ENCODE results near the gene IL36B.

The IL36B gene

GRCh38 chr2:113075030-113075429 is 22.4 kb upstream of the IL36B start:
- no peak for DNase-seq

- DNase-seq: no peak
These were observed 20.7 kb upstream of the IL36B start for GRCh38 chr2:113073325-113073834.

- DNase-seq: no peak
These were observed 19.9 kb upstream of the IL36B start for GRCh38 chr2:113072584-113072983.

- no peak for DNase-seq
These were observed 17.9 kb upstream of the IL36B start for GRCh38 chr2:113070606-113070975.

GRCh38 chr2:113069676-113070605 is 17.3 kb upstream of the IL36B start:
- no peak for DNase-seq

- DNase-seq: no peak
These were observed 16.2 kb upstream of the IL36B start for GRCh38 chr2:113068706-113069485.

- no peak for DNase-seq
These were observed 15.6 kb upstream of the IL36B start for GRCh38 chr2:113068249-113068648.

GRCh38 chr2:113067681-113068080 is 15.0 kb upstream of the IL36B start, which contains the start of gene IL1F10:
Gene IL1F10, plus strand, starts transcription at chr2:113067970. Its CDS starts 4,769 bp downstream, at chr2:113072739.
- no peak for DNase-seq

GRCh38 chr2:113064898-113065297 is 12.2 kb upstream of the IL36B start:
- no peak for DNase-seq

- DNase-seq: no peak
These were observed 11.6 kb upstream of the IL36B start for GRCh38 chr2:113064281-113064680.

- no peak for DNase-seq
These were observed 9.5 kb upstream of the IL36B start for GRCh38 chr2:113061896-113062770.

GRCh38 chr2:113061241-113061640 is 8.6 kb upstream of the IL36B start:
- DNase-seq: no peak

- DNase-seq: no peak
These were observed 8.1 kb upstream of the IL36B start for GRCh38 chr2:113060796-113061195.

GRCh38 chr2:113060396-113060795 is 7.7 kb upstream of the IL36B start:
- no peak for DNase-seq

GRCh38 chr2:113058998-113059960 is 6.6 kb upstream of the IL36B start, which contains the start of gene IL36RN:
Gene IL36RN, plus strand, starts transcription at chr2:113059198. Its CDS starts 241 bp downstream, at chr2:113059439.
- DNase-seq: no peak

- DNase-seq: no peak
These were observed 5.8 kb upstream of the IL36B start for GRCh38 chr2:113058411-113058994.

- no peak for DNase-seq
These were observed 4.5 kb upstream of the IL36B start for GRCh38 chr2:113057117-113057516.

- DNase-seq: no peak
These were observed 3.9 kb upstream of the IL36B start for GRCh38 chr2:113056521-113056920.

- no peak for DNase-seq
These were observed 1.4 kb upstream of the IL36B start for GRCh38 chr2:113054066-113054465.

GRCh38 chr2:113053666-113054065 is 999 bp upstream of the IL36B start:
- no peak for DNase-seq

Measured in NCI-H2029 treated with DMSO at 0.1 percent for 48 hours (cell line).